Measurements from ENCODE around the gene ZNF775.

Gene ZNF775

DNA sequence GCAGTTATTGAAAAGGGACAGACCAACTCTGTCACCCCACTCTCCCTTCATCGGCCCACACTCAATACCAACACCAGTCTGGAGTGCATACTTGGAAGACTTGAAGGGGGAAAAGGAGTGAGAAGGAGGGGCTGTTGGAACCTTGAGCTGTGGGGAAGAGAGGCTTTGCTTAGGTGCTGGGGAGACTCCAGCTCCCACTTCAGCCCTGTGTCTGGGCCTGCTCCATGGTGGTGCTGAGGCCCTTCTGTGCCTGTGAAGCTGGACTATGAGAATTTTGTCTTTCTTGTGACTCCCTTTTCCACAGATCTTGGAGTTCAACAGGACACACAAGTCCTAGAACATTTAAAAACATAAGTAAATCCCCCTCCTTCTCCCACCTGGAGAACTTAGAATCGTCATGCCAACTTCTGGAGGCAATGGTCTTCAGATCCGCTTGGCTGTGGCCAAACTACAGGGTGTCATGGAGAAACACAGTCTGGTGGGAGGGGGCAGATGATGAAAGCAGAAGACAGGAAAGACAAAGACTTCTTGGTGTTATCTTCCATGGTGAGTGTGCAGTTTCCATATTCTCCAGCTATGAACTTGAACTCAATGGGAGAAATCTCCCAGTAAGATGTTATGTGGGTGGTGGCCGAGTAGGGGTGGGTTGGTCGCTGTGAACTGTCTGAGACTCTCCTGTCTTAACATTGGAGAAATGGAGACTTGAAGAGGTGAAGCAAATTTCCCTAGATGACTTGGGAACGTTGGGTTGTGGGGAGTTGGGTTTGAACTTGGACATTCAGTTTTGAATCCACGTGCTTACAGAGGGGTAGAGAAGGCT is 52.9 kb downstream of the ZNF775 start:
- no peak overlapping the region for H3K9ac ChIP-seq (ENCODE audit: insufficient read length, low read depth)
- TF ChIP-seq ZNF274 (IDR thresholded peaks at IDR 0.05; ENCODE audit: low read depth, low read length), result no peak
- TF ChIP-seq SUZ12 (IDR thresholded peaks at IDR 0.05; ENCODE audit: extremely low read depth, insufficient read depth, insufficient read length), result no peak
- no peak for TF ChIP-seq YY1 (IDR thresholded peaks at IDR 0.05; ENCODE audit: insufficient read depth, insufficient read length)
- H3K9me3 ChIP-seq (ENCODE audit: insufficient read depth, low read length), result peaks cover 10% of the 10 kb centered on the region; the same call in 1 of the 2 replicates
- H3K36me3 ChIP-seq (ENCODE audit: insufficient read depth, insufficient read length, low read length), result no peaks in the 10 kb centered on the region
- peaks cover 2% of the 10 kb centered on the region for H3K4me1 ChIP-seq (ENCODE audit: insufficient read depth, insufficient read length)
- DNase-seq (ENCODE audit: low read depth, low spot score), result no peak
- H3K4me3 ChIP-seq (ENCODE audit: insufficient read length, low read depth), result no peak overlapping the region
- no peaks in the 10 kb centered on the region for H3K27me3 ChIP-seq (ENCODE audit: insufficient read depth, insufficient read length)

DNA sequence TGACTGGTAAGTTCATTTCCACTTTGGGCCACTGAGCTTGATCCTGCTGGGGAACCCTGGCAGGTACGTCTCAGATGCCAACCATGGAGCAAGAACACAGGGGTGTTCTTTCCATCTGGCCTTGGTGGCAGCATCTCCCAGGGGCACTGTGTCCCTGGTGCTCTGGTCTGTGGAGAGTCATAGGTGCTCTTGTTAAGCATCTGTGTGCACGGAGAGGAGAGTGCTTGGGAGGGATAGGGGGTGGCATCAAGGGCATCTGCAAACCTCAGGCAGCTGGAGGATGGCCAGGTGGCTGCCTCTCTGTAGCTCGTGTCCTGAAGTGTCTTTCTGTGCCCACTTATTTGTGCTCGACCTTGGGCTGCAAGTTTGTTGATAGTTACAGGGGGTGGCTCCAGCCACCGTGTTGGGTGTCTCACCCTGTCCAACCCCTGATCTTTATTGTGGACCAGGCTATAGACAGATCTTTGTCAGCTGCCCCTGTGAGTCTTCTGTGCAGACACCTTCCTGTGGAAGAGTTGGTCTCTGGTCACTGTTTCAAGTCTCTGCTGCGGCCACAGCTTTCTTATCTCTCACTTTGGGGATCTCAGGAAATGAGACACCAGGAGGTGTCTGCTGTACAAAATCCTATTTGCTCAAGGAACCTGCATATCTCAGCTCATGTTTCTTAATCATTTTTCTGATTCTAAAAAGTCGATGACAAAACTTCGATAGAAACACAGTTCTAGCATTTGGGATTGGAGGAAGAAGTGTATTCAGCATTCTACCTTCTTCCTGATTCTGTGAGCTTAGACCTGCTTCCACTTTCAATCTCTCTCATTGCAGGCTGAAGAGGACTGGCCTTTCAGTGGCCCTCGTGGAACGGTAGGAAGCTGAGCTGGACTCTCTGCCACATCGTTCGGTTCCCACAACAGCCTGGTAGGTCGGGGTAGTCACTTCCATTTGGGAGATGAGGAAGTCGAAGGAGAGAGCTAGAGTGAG is 54.1 kb downstream of the ZNF775 start:
- no peaks in the 10 kb centered on the region for H3K36me3 ChIP-seq (ENCODE audit: insufficient read depth, insufficient read length, low read length)
- DNase-seq (ENCODE audit: low read depth, low spot score), result no peak
- peaks cover 10% of the 10 kb centered on the region; the same call in 1 of the 2 replicates for H3K9me3 ChIP-seq (ENCODE audit: insufficient read depth, low read length)
- TF ChIP-seq YY1 (IDR thresholded peaks at IDR 0.05; ENCODE audit: insufficient read depth, insufficient read length) (no peak), SUZ12 (IDR thresholded peaks at IDR 0.05; ENCODE audit: extremely low read depth, insufficient read depth, insufficient read length) (no peak), ZNF274 (IDR thresholded peaks at IDR 0.05; ENCODE audit: low read depth, low read length) (no peak)
- no peak overlapping the region for H3K9ac ChIP-seq (ENCODE audit: insufficient read length, low read depth)
- H3K4me3 ChIP-seq (ENCODE audit: insufficient read length, low read depth), result no peak overlapping the region
- no peaks in the 10 kb centered on the region for H3K27me3 ChIP-seq (ENCODE audit: insufficient read depth, insufficient read length)
- no peaks in the 10 kb centered on the region for H3K4me1 ChIP-seq (ENCODE audit: insufficient read depth, insufficient read length)

DNA sequence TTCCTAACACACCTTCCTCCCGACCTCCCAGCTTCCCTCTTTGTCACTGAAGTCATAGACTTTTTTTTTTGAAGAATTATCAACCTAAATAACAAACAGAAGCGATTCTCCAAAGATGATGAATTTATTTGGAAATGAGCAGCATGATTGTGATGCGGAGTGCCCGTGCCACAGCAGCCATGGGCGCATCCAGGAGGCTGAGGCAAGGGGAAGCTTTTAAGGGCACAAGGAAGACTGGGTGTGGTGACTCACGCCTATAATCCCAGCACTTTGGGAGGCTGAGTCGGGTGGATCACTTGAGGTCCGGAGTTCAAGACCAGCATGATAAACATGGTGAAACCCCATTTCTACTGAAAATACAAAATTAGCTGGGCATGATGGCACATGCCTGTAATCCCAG is 55.1 kb downstream of the ZNF775 start:
- Histone ChIP-seq H3K4me3 (ENCODE audit: insufficient read length, low read depth) (no peak overlapping the region), H3K36me3 (ENCODE audit: insufficient read depth, insufficient read length, low read length) (no peaks in the 10 kb centered on the region), H3K4me1 (ENCODE audit: insufficient read depth, insufficient read length) (no peaks in the 10 kb centered on the region), H3K9ac (ENCODE audit: insufficient read length, low read depth) (no peak overlapping the region), H3K9me3 (ENCODE audit: insufficient read depth, low read length) (peaks cover 10% of the 10 kb centered on the region; the same call in 1 of the 2 replicates), H3K27me3 (ENCODE audit: insufficient read depth, insufficient read length) (no peaks in the 10 kb centered on the region)
- DNase-seq (ENCODE audit: low read depth, low spot score), result no peak
- TF ChIP-seq SUZ12 (IDR thresholded peaks at IDR 0.05; ENCODE audit: extremely low read depth, insufficient read depth, insufficient read length), result no peak
- TF ChIP-seq ZNF274 (IDR thresholded peaks at IDR 0.05; ENCODE audit: low read depth, low read length), result no peak
- TF ChIP-seq YY1 (IDR thresholded peaks at IDR 0.05; ENCODE audit: insufficient read depth, insufficient read length), result no peak

- no peak for TF ChIP-seq YY1 (IDR thresholded peaks at IDR 0.05; ENCODE audit: insufficient read depth, insufficient read length)
- TF ChIP-seq ZNF274 (IDR thresholded peaks at IDR 0.05; ENCODE audit: low read depth, low read length), result no peak
- no peak for TF ChIP-seq SUZ12 (IDR thresholded peaks at IDR 0.05; ENCODE audit: extremely low read depth, insufficient read depth, insufficient read length)
- no peaks in the 10 kb centered on the region for H3K4me1 ChIP-seq (ENCODE audit: insufficient read depth, insufficient read length)
- no peaks in the 10 kb centered on the region for H3K36me3 ChIP-seq (ENCODE audit: insufficient read depth, insufficient read length, low read length)
- H3K9me3 ChIP-seq (ENCODE audit: insufficient read depth, low read length), result peaks cover 10% of the 10 kb centered on the region; the same call in 1 of the 2 replicates
- H3K4me3 ChIP-seq (ENCODE audit: insufficient read length, low read depth), result no peak overlapping the region
- no peak overlapping the region for H3K9ac ChIP-seq (ENCODE audit: insufficient read length, low read depth)
- DNase-seq (ENCODE audit: low read depth, low spot score), result no peak
- H3K27me3 ChIP-seq (ENCODE audit: insufficient read depth, insufficient read length), result no peaks in the 10 kb centered on the region
These were observed 55.9 kb downstream of the ZNF775 start for GRCh38 chr7:150435047-150435389.

GRCh38 chr7:150435390-150436073 is 56.4 kb downstream of the ZNF775 start:
- Histone ChIP-seq H3K9ac (ENCODE audit: insufficient read length, low read depth) (no peak overlapping the region), H3K9me3 (ENCODE audit: insufficient read depth, low read length) (peaks cover 12% of the 10 kb centered on the region; the same call in 1 of the 2 replicates), H3K27me3 (ENCODE audit: insufficient read depth, insufficient read length) (no peaks in the 10 kb centered on the region), H3K4me1 (ENCODE audit: insufficient read depth, insufficient read length) (no peaks in the 10 kb centered on the region), H3K36me3 (ENCODE audit: insufficient read depth, insufficient read length, low read length) (no peaks in the 10 kb centered on the region), H3K4me3 (ENCODE audit: insufficient read length, low read depth) (no peak overlapping the region)
- TF ChIP-seq ZNF274 (IDR thresholded peaks at IDR 0.05; ENCODE audit: low read depth, low read length), result no peak
- no peak for TF ChIP-seq YY1 (IDR thresholded peaks at IDR 0.05; ENCODE audit: insufficient read depth, insufficient read length)
- TF ChIP-seq SUZ12 (IDR thresholded peaks at IDR 0.05; ENCODE audit: extremely low read depth, insufficient read depth, insufficient read length), result no peak
- no peak for DNase-seq (ENCODE audit: low read depth, low spot score)

DNA sequence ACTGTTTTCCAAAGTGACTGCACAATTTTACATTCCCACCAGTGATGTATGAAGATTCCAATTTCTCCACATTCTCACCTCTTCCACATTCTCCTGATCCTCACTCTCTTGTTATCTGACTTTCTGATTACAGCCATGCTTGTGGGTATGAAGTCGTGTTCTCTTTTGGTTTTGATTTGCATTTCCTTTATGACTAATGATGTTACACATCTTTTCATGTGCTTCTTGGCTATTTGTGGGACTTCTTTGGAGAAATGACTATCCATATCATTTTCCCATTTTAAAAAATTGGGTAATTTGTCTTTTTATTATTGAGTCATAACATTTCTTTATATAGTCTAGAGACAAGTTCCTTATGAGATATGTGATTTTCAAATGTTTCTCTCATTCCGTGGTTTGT is 60.8 kb downstream of the ZNF775 start:
- Histone ChIP-seq H3K27me3 (ENCODE audit: insufficient read depth, insufficient read length) (no peaks in the 10 kb centered on the region), H3K4me1 (ENCODE audit: insufficient read depth, insufficient read length) (no peaks in the 10 kb centered on the region), H3K4me3 (ENCODE audit: insufficient read length, low read depth) (no peak overlapping the region), H3K9me3 (ENCODE audit: insufficient read depth, low read length) (peaks cover 13% of the 10 kb centered on the region; the same call in 1 of the 2 replicates), H3K36me3 (ENCODE audit: insufficient read depth, insufficient read length, low read length) (no peaks in the 10 kb centered on the region), H3K9ac (ENCODE audit: insufficient read length, low read depth) (no peak overlapping the region)
- TF ChIP-seq ZNF274 (IDR thresholded peaks at IDR 0.05; ENCODE audit: low read depth, low read length), result no peak
- no peak for TF ChIP-seq YY1 (IDR thresholded peaks at IDR 0.05; ENCODE audit: insufficient read depth, insufficient read length)
- TF ChIP-seq SUZ12 (IDR thresholded peaks at IDR 0.05; ENCODE audit: extremely low read depth, insufficient read depth, insufficient read length), result no peak
- no peak for DNase-seq (ENCODE audit: low read depth, low spot score)

Measured in NT2/D1 (cell line).